Suprapubic skin (tissue), 4 donors: ENCODE measurements around the gene LEO1. TPM values are rescaled to one million over a fixed set of nuclear protein-coding genes. Genes with fewer than 3 reads are reported as not detected.
A peak's percentile ranks its signal among the peaks of the same experiment; 100 is the strongest.

ENCODE experiments used
- DNase-seq, 2 donors: peaks; one replicate each; pipeline ENCODE4 v3.0.0-alpha.2; 2019; ENCODE audit warnings: low spot score in 2 of 2
- H3K27ac ChIP-seq: fragments of 200-600 bp; sonication (generic); one replicate; pipeline ENCODE4 v1.5.1; 2019
- H3K27me3 ChIP-seq: fragments of 200-600 bp; sonication (generic); one replicate; pipeline ENCODE4 v1.5.1; 2019
- H3K36me3 ChIP-seq: fragments of 200-600 bp; sonication (generic); one replicate; pipeline ENCODE4 v1.5.1; 2019
- H3K4me1 ChIP-seq: fragments of 200-600 bp; sonication (generic); one replicate; pipeline ENCODE4 v1.5.1; 2019
- H3K4me3 ChIP-seq: fragments of 200-600 bp; sonication (generic); one replicate; pipeline ENCODE4 v1.5.1; 2019; ENCODE audit warnings: mild to moderate bottlenecking
- H3K9me3 ChIP-seq: fragments of 200-600 bp; sonication (generic); one replicate; pipeline ENCODE4 v1.5.1; 2019
- CTCF ChIP-seq, 2 donors: fragments of 200-600 bp in 1 of 2; fragments of 450-650 bp in 1 of 2; sonication (generic) in 1 of 2; IDR thresholded peaks; one replicate each; pipeline ENCODE4 v1.5.1; 2016 to 2019; ENCODE audit warnings: antibody characterized with exemption in 2 of 2, mild to moderate bottlenecking in 1 of 2, moderate library complexity in 1 of 2
- EP300 ChIP-seq: sonication (generic); formaldehyde crosslinking; IDR thresholded peaks from one replicate; pipeline ENCODE4 v1.6.1; 2017; ENCODE audit warnings: antibody characterized with exemption
- POLR2A ChIP-seq, 2 donors: fragments of 450-650 bp; IDR thresholded peaks; one replicate each; pipeline ENCODE4 v1.6.1; 2017; ENCODE audit warnings: antibody characterized with exemption in 2 of 2, mild to moderate bottlenecking in 2 of 2, moderate library complexity in 2 of 2
- POLR2AphosphoS5 ChIP-seq, 3 donors: sonication (generic); formaldehyde crosslinking; IDR thresholded peaks; one replicate each; pipeline ENCODE4 v1.6.1; 2017; ENCODE audit warnings: antibody characterized with exemption in 3 of 3
- WGBS: methylation state at CpG from one replicate; pipeline ENCODE4 v1.1.5; 2018; 5-methylcytosine and 5-hydroxymethylcytosine counted together
- total RNA-seq, 4 donors: library from RNA; depleted of rRNA; stranded (reverse); fragments of >200 nt; gene quantifications; one replicate each; pipeline ENCODE4 v1.1.0, GENCODE V29; 2016

The LEO1 gene
- total RNA-seq = 10 to 100 TPM; 26.2 to 30.2 (median 28.4) TPM

- peak within 1 kb of the TSS; percentile 82 for H3K4me3 ChIP-seq
- WGBS = 1% methylated on average over 19 of the region's 58 CpGs
- peaks cover 21% of the 10 kb centered on the region for H3K4me1 ChIP-seq
- no peak for TF ChIP-seq EP300
- TF ChIP-seq CTCF (IDR thresholded peaks at IDR 0.05) = peak in 1 of 2 donors; percentile 27
- TF ChIP-seq POLR2AphosphoS5 (IDR thresholded peaks at IDR 0.05) = peak in 2 of 3 donors; percentile 41 to 66
- TF ChIP-seq POLR2A (IDR thresholded peaks at IDR 0.05) = peak in 1 of 2 donors; percentile 43
- DNase-seq = peak; percentile 90 to 91
- H3K27ac ChIP-seq = peak within 1 kb of the TSS; percentile 92
- H3K9me3 ChIP-seq = peaks cover 3% of the 10 kb centered on the region
- H3K36me3 ChIP-seq = no peaks in the 10 kb centered on the region
- H3K27me3 ChIP-seq = no peaks in the 10 kb centered on the region
Observed at GRCh38 chr15:51971375-51972133, at the start of gene LEO1. TSS of gene LEO1 (minus strand) at chr15:51971778. CDS start at chr15:51971745, 33 bp downstream.

GRCh38 chr15:52021128-52021671 lies 49.6 kb upstream of the LEO1 start:
- no peak for DNase-seq
- H3K9me3 ChIP-seq = no peaks in the 10 kb centered on the region
- H3K4me1 ChIP-seq = peaks cover 32% of the 10 kb centered on the region
- TF ChIP-seq CTCF (IDR thresholded peaks at IDR 0.05) (no peak), EP300 (no peak), POLR2AphosphoS5 (IDR thresholded peaks at IDR 0.05) (no peak), POLR2A (IDR thresholded peaks at IDR 0.05) (no peak)
- H3K27me3 ChIP-seq = no peaks in the 10 kb centered on the region
- H3K4me3 ChIP-seq = peak overlapping the region; percentile 62
- peak overlapping the region; percentile 96 for H3K27ac ChIP-seq
- WGBS = under 1% methylated on average over 4 of the region's 4 CpGs
- H3K36me3 ChIP-seq = no peaks in the 10 kb centered on the region

- no peaks in the 10 kb centered on the region for H3K27me3 ChIP-seq
- TF ChIP-seq EP300 (no peak), POLR2AphosphoS5 (IDR thresholded peaks at IDR 0.05) (no peak)
- WGBS = 2% methylated on average over 10 of the region's 10 CpGs
- DNase-seq = no peak
- peak overlapping the region; percentile 62 for H3K4me3 ChIP-seq
- no peaks in the 10 kb centered on the region for H3K36me3 ChIP-seq
- H3K4me1 ChIP-seq = peaks cover 32% of the 10 kb centered on the region
- peak overlapping the region; percentile 96 for H3K27ac ChIP-seq
- H3K9me3 ChIP-seq = no peaks in the 10 kb centered on the region
Observed at GRCh38 chr15:52020221-52021085, 48.9 kb upstream of the LEO1 start.

- peak; percentile 94 for DNase-seq
- Histone ChIP-seq H3K4me1 (peaks cover 32% of the 10 kb centered on the region), H3K36me3 (no peaks in the 10 kb centered on the region), H3K4me3 (peak overlapping the region; percentile 62), H3K27ac (peak overlapping the region; percentile 96), H3K9me3 (no peaks in the 10 kb centered on the region), H3K27me3 (no peaks in the 10 kb centered on the region)
- TF ChIP-seq CTCF (IDR thresholded peaks at IDR 0.05) (no peak), POLR2AphosphoS5 (IDR thresholded peaks at IDR 0.05) (peak; percentile 51 to 84 (median 77)), EP300 (no peak), POLR2A (IDR thresholded peaks at IDR 0.05) (peak; percentile 32 to 71)
- WGBS = under 1% methylated on average over 19 of the region's 100 CpGs
Observed at GRCh38 chr15:52019394-52020220, 48.0 kb upstream of the LEO1 start.
